ENCODE measurements around the gene HSH2D.
A peak's percentile ranks its signal among the peaks of the same experiment; 100 is the strongest.

HSH2D gene

GRCh38 chr19:16144216-16144581 lies 714 bp downstream of the HSH2D start:
- TF ChIP-seq CTCF (IDR thresholded peaks at IDR 0.05; ENCODE audit: low read depth, low read length, missing control alignments), result no peak
- peak overlapping the region; percentile 85 for H3K4me3 ChIP-seq (ENCODE audit: low read depth, low read length)
- no peak for DNase-seq (ENCODE audit: low read depth)

GRCh38 chr19:16146112-16146511 lies 2.6 kb downstream of the HSH2D start:
- DNase-seq (ENCODE audit: low read depth), result no peak
- no peak for TF ChIP-seq CTCF (IDR thresholded peaks at IDR 0.05; ENCODE audit: low read depth, low read length, missing control alignments)
- H3K4me3 ChIP-seq (ENCODE audit: low read depth, low read length), result peak overlapping the region; percentile 85

GRCh38 chr19:16148443-16149229 lies 5.2 kb downstream of the HSH2D start:
- TF ChIP-seq CTCF (IDR thresholded peaks at IDR 0.05; ENCODE audit: low read depth, low read length, missing control alignments), result no peak
- H3K4me3 ChIP-seq (ENCODE audit: low read depth, low read length), result peak overlapping the region; percentile 26
- no peak for DNase-seq (ENCODE audit: low read depth)

GRCh38 chr19:16153582-16154336 lies 10.3 kb downstream of the HSH2D start:
- TF ChIP-seq CTCF (IDR thresholded peaks at IDR 0.05; ENCODE audit: low read depth, low read length, missing control alignments), result no peak
- no peak for DNase-seq (ENCODE audit: low read depth)
- H3K4me3 ChIP-seq (ENCODE audit: low read depth, low read length), result no peak overlapping the region

- no peak for TF ChIP-seq CTCF (IDR thresholded peaks at IDR 0.05; ENCODE audit: low read depth, low read length, missing control alignments)
- DNase-seq (ENCODE audit: low read depth), result no peak
- H3K4me3 ChIP-seq (ENCODE audit: low read depth, low read length), result no peak overlapping the region
Measured at GRCh38 chr19:16154557-16154956, 11.1 kb downstream of the HSH2D start.

GRCh38 chr19:16155128-16155527 lies 11.6 kb downstream of the HSH2D start:
- no peak overlapping the region for H3K4me3 ChIP-seq (ENCODE audit: low read depth, low read length)
- no peak for DNase-seq (ENCODE audit: low read depth)
- no peak for TF ChIP-seq CTCF (IDR thresholded peaks at IDR 0.05; ENCODE audit: low read depth, low read length, missing control alignments)

Measured in GM12864 (cell line).